ENCODE measurements around the gene SPCS2. TPM values are rescaled to one million over a fixed set of nuclear protein-coding genes. Genes with fewer than 3 reads are reported as not detected.

Gene SPCS2
- total and polyA plus RNA-seq, 2 donors (not counting 3 experiments of a cell fraction or from before 2014, with no cell fraction given), result 88.9 to 140 TPM

DNA sequence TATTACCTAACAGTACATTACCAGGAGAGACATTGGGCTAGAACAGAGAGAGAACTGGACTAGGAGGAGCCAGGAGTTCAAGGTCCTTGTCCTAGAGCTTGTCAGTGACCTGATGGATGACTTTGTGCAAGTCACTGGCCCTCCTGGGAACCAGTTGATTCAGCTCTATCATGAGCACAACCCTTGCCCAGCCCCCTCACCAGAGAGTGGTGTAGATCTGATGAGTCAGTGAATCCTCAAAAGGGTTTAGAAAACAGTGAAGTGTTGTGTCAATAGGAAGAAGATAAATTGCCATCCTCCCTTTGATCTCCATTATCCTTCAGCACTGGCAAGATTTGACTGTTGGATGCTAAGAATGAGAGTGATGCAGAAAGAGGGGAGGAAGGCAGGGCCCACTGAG lies 64.0 kb downstream of the SPCS2 start:
- intact Hi-C loops (cut with micrococcal nuclease), result no loop called here
- Histone ChIP-seq H3K79me2 (ENCODE audit: control insufficient read depth, insufficient read depth, low read length) (no peaks in the 10 kb centered on the region), H3K27me3 (ENCODE audit: control insufficient read depth in 2 of 2, insufficient read depth in 2 of 2, low read length in 2 of 2) (no peaks in the 10 kb centered on the region), H3K9ac (replicated peaks; ENCODE audit: extremely low read depth, insufficient read depth, low read length) (no peak overlapping the region), H2AFZ (ENCODE audit: low read depth, low read length) (no peak overlapping the region), H3K36me3 (ENCODE audit: control insufficient read depth in 2 of 2, extremely low read depth in 1 of 2, insufficient read depth in 2 of 2, low read length in 2 of 2) (peaks cover 0 to 6% of the 10 kb centered on the region in 2 experiments), H3K4me1 (ENCODE audit: control insufficient read depth, extremely low read depth, insufficient read depth, low read length) (no peaks in the 10 kb centered on the region), H3K4me3 (replicated peaks in 1 of 3; ENCODE audit: insufficient read depth in 1 of 3, low read depth in 1 of 3, low read length in 3 of 3) (no peak overlapping the region), H4K20me1 (replicated peaks; ENCODE audit: control insufficient read depth, extremely low read depth, insufficient read depth, low read length) (no peaks in the 10 kb centered on the region), H3K9me1 (replicated peaks; ENCODE audit: control insufficient read depth, extremely low read depth, insufficient read depth, low read length) (no peaks in the 10 kb centered on the region), H3K9me3 (replicated peaks; ENCODE audit: control insufficient read depth, insufficient read depth, low read length) (no peaks in the 10 kb centered on the region), H3K4me2 (ENCODE audit: insufficient read depth, low read length) (no peak overlapping the region), H3K27ac (ENCODE audit: insufficient read depth, low read depth, low read length) (no peak overlapping the region)
- FAIRE-seq (no peak), DNase-seq (ENCODE audit: low read depth, low spot score) (no peak)
- dilution Hi-C loops (cut with MboI; ENCODE audit: extremely low pct_ligation_motif_present, low sequenced_read_pairs), result loop anchor here (25.0 kb wide), 1 partner anchor 101 kb away; no protein-coding TSS in a partner anchor
- ChIA-PET POLR2A (no interaction called here), CTCF (interaction anchor here (0.7 to 2.1 kb wide), 7 partner anchors 10 to 236 kb away, joined by 3 to 9 read pairs (median 3); no protein-coding TSS in a partner anchor)
- no TSS peak for BruUV-seq (replicated peaks)
- TF ChIP-seq FOS (IDR thresholded peaks at IDR 0.05; ENCODE audit: borderline replicate concordance, insufficient read depth, low read length), result no peak
- no peak for TF ChIP-seq MYC (IDR thresholded peaks at IDR 0.05; ENCODE audit: low read depth, low read length)
- TF ChIP-seq POLR2AphosphoS5 (IDR thresholded peaks at IDR 0.05; ENCODE audit: insufficient read depth, low read depth, low read length), result no peak
- TF ChIP-seq, protein P1, sequence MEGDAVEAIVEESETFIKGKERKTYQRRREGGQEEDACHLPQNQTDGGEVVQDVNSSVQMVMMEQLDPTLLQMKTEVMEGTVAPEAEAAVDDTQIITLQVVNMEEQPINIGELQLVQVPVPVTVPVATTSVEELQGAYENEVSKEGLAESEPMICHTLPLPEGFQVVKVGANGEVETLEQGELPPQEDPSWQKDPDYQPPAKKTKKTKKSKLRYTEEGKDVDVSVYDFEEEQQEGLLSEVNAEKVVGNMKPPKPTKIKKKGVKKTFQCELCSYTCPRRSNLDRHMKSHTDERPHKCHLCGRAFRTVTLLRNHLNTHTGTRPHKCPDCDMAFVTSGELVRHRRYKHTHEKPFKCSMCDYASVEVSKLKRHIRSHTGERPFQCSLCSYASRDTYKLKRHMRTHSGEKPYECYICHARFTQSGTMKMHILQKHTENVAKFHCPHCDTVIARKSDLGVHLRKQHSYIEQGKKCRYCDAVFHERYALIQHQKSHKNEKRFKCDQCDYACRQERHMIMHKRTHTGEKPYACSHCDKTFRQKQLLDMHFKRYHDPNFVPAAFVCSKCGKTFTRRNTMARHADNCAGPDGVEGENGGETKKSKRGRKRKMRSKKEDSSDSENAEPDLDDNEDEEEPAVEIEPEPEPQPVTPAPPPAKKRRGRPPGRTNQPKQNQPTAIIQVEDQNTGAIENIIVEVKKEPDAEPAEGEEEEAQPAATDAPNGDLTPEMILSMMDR (IDR thresholded peaks at IDR 0.05; ENCODE audit: extremely low read depth in 1 of 2, insufficient read depth in 1 of 2, low read depth in 1 of 2, low read length in 2 of 2), result no peak
- no peak for TF ChIP-seq EZH2 (IDR thresholded peaks at IDR 0.05; ENCODE audit: borderline replicate concordance, low read depth, low read length, severe bottlenecking)
- TF ChIP-seq, protein P2, sequence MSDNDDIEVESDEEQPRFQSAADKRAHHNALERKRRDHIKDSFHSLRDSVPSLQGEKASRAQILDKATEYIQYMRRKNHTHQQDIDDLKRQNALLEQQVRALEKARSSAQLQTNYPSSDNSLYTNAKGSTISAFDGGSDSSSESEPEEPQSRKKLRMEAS (IDR thresholded peaks at IDR 0.05; ENCODE audit: insufficient read depth, insufficient read length), result no peak
- TF ChIP-seq JUN (IDR thresholded peaks at IDR 0.05; ENCODE audit: borderline replicate concordance, insufficient read depth, insufficient read length, low read depth), result no peak
- TF ChIP-seq POLR2A (IDR thresholded peaks at IDR 0.05; ENCODE audit: low read depth, low read length), result no peak
- no peak for TF ChIP-seq GATA2 (IDR thresholded peaks at IDR 0.05; ENCODE audit: insufficient read depth, insufficient read length, low read depth, low read length)
